ENCODE results near the gene STAB2. TPM values are rescaled to one million over a fixed set of nuclear protein-coding genes. Genes with fewer than 3 reads are reported as not detected.

Gene STAB2
- total and polyA plus RNA-seq, 2 of the 8 experiments (the other 6 are each of a cell fraction or from before 2014, with no cell fraction given), result not detected

GRCh38 chr12:103705927-103706326 lies 118.9 kb downstream of the STAB2 start:
- CTCF ChIA-PET (ENCODE audit: partially characterized antibody), result interaction anchor here (0.6 to 2.2 kb wide), 9 partner anchors 9 to 73 kb away, joined by 3 to 13 read pairs (median 5); no protein-coding TSS in a partner anchor
- no peak overlapping the region for H3K18ac ChIP-seq (ENCODE audit: extremely low read depth, low read length)
- H4K8ac ChIP-seq (ENCODE audit: extremely low read depth, insufficient read depth, low read length), result no peak overlapping the region; the same call in 1 of the 2 replicates
- no peak overlapping the region for H2BK120ac ChIP-seq (replicated peaks; ENCODE audit: low read depth, low read length)
- H4K5ac ChIP-seq (ENCODE audit: insufficient read length, low read depth, low read length), result no peak overlapping the region
- no peak overlapping the region for H3K4ac ChIP-seq (replicated peaks; ENCODE audit: insufficient read length, low read depth, low read length)
- H4K20me1 ChIP-seq (replicated peaks in 1 of 2; ENCODE audit: control insufficient read depth in 1 of 2, insufficient read depth in 2 of 2, low read length in 2 of 2), result no peaks in the 10 kb centered on the region
- H3K23ac ChIP-seq (ENCODE audit: insufficient read length), result no peak overlapping the region
- H3K14ac ChIP-seq (ENCODE audit: insufficient read length), result no peak overlapping the region
- TF ChIP-seq CTCF (IDR thresholded peaks at IDR 0.05; ENCODE audit: control extremely low read depth in 1 of 3, insufficient read depth in 1 of 3, low read depth in 1 of 3, low read length in 3 of 3), result peak in 2 of 3 experiments; percentile 29 to 65; a peak in 2 of 4 replicates
- TF ChIP-seq RAD21 (IDR thresholded peaks at IDR 0.05 in 1 of 2, conservative IDR thresholded peaks at IDR 0.05 in 1 of 2; ENCODE audit: low read depth in 2 of 2, low read length in 2 of 2), result peak; percentile 17 to 38; a peak in 3 of 4 replicates
- no peak for TF ChIP-seq SAP30 (IDR thresholded peaks at IDR 0.05; ENCODE audit: insufficient read depth, insufficient replicate concordance, low read length)
- H2BK15ac ChIP-seq (ENCODE audit: low read length), result no peak overlapping the region
- H3K23me2 ChIP-seq (ENCODE audit: low read depth, low read length), result peaks cover 2% of the 10 kb centered on the region; the same call in 1 of the 2 replicates
- H3K27ac ChIP-seq (ENCODE audit: low read depth, low read length), result no peak overlapping the region
- DNase-seq (ENCODE audit: low read depth in 1 of 2, low spot score in 2 of 2) (no peak), FAIRE-seq (no peak)
- no peaks in the 10 kb centered on the region for H3K79me2 ChIP-seq (ENCODE audit: control insufficient read depth in 1 of 2, insufficient read depth in 2 of 2, low read length in 2 of 2)
- no peaks in the 10 kb centered on the region for H3K9me3 ChIP-seq (ENCODE audit: insufficient read depth in 2 of 2, low read depth in 1 of 2, low read length in 1 of 2)
- H3K4me1 ChIP-seq (replicated peaks in 1 of 4; ENCODE audit: control insufficient read depth in 3 of 4, insufficient read depth in 4 of 4, low read length in 3 of 4), result no peaks in the 10 kb centered on the region
- no peak overlapping the region for H3K9ac ChIP-seq (replicated peaks in 1 of 4; ENCODE audit: extremely low read depth in 1 of 4, low read depth in 3 of 4, low read length in 3 of 4)
- POLR2A ChIA-PET (ENCODE audit: partially characterized antibody), result no interaction called here
- no peaks in the 10 kb centered on the region for H3K79me1 ChIP-seq (ENCODE audit: low read depth, low read length)
- no peaks in the 10 kb centered on the region for H3K36me3 ChIP-seq (ENCODE audit: control insufficient read depth in 2 of 4, insufficient read depth in 4 of 4, low read length in 3 of 4)
- no peaks in the 10 kb centered on the region for H3K27me3 ChIP-seq (replicated peaks in 1 of 4; ENCODE audit: control insufficient read depth in 3 of 4, extremely low read depth in 1 of 4, insufficient read depth in 3 of 4, low read length in 3 of 4)
- H3K4me3 ChIP-seq (ENCODE audit: extremely low read depth in 1 of 4, insufficient read depth in 2 of 4, low read depth in 3 of 4, low read length in 4 of 4), result no peak overlapping the region
- no peak overlapping the region for H2BK20ac ChIP-seq (ENCODE audit: low read length)
- 78% methylated on average over 2 of the region's 2 CpGs; no CpG with 5 or more reads in 1 of the 2 experiments for WGBS, 2 experiments (ENCODE audit: extremely low coverage in 1 of 2, insufficient coverage in 1 of 2, insufficient read length in 1 of 2, insufficient replicate concordance in 2 of 2, low coverage in 1 of 2, low lambda C conversion rate in 2 of 2, missing lambda C conversion rate in 1 of 2)
- no peak overlapping the region for H2BK5ac ChIP-seq (ENCODE audit: low read depth, low read length)
- H3K4me2 ChIP-seq (ENCODE audit: insufficient read depth in 1 of 2, low read depth in 2 of 2, low read length in 2 of 2), result no peak overlapping the region
- H3K56ac ChIP-seq (replicated peaks; ENCODE audit: insufficient read length, low read depth, low read length), result no peak overlapping the region
- H2AK5ac ChIP-seq (ENCODE audit: low read depth, low read length), result no peak overlapping the region
- H2BK12ac ChIP-seq (ENCODE audit: low read depth, low read length), result no peak overlapping the region
- no peak overlapping the region for H2AFZ ChIP-seq (ENCODE audit: low read length)
- no peak overlapping the region for H4K91ac ChIP-seq (replicated peaks; ENCODE audit: insufficient read length, low read length)
